Measurements from ENCODE around the gene TMEM229B.

DNA sequence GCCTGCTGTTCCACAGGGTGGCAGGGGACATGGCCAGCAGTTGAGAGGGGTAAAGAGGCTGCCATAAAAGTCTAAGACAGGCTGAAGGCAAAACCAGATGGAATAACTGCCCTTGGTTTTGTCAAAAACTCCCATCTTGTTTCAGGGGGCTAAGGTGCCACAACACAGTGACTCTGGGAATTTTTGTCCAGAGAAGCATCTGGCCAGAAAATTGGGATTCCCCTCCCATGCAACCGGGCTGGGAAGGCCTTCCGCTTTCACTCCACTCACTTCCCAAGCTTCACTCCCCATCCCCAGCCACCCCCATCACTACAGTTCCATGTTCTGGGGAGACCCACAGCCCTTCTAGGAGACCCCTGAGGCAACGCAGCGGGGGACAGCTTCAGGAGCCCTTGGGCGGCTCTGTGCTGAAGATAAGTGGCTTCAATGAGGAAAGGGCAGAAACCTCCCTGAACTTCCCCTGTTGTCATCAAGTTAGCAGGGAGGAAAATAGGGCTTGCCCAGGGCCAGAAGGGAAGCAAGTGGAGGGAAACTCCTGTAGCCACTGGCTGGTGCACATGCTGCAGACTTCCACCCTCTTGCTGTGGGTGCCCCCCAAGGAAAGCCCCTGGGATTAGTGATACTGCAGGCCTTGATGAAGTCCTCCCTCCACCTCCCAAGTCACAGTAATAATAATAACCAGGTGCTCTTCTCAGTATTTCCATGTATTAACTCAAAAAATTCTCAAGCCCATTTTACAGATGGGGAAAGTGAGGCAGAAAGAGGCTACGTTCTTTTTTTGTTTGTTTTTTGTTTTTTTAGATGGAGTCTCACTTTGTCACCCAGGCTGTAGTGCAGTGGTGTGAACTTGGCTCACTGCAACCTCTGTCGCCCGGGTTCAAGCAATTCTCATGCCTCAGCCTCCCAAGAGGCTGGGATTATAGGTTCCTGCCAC is 6.0 kb downstream of the TMEM229B start:
- TF ChIP-seq, protein P1, sequence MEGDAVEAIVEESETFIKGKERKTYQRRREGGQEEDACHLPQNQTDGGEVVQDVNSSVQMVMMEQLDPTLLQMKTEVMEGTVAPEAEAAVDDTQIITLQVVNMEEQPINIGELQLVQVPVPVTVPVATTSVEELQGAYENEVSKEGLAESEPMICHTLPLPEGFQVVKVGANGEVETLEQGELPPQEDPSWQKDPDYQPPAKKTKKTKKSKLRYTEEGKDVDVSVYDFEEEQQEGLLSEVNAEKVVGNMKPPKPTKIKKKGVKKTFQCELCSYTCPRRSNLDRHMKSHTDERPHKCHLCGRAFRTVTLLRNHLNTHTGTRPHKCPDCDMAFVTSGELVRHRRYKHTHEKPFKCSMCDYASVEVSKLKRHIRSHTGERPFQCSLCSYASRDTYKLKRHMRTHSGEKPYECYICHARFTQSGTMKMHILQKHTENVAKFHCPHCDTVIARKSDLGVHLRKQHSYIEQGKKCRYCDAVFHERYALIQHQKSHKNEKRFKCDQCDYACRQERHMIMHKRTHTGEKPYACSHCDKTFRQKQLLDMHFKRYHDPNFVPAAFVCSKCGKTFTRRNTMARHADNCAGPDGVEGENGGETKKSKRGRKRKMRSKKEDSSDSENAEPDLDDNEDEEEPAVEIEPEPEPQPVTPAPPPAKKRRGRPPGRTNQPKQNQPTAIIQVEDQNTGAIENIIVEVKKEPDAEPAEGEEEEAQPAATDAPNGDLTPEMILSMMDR (IDR thresholded peaks at IDR 0.05), result no peak
- no peak for TF ChIP-seq POLR2A (IDR thresholded peaks at IDR 0.05)

Measured in right lobe of liver (tissue), 4 donors.